Epithelial cell of proximal tubule (primary cell): Measurements from ENCODE around the gene SOCS4. TPM values are rescaled to one million over a fixed set of nuclear protein-coding genes. Genes with fewer than 3 reads are reported as not detected.
"Not testable (repeated sequence)": the region's sequence is repeated elsewhere in the genome, so short reads cannot be mapped to it uniquely, and the experiment has no call there.

ENCODE experiments used
- DNase-seq: peaks from one replicate; pipeline ENCODE4 v3.0.0-alpha.2; 2011; ENCODE audit warnings: low read depth
- H3K4me3 ChIP-seq: 2 replicates; pipeline ENCODE4 v1.5.1; 2011; ENCODE audit warnings: low read depth, mild to moderate bottlenecking, low read length
- CTCF ChIP-seq: conservative IDR thresholded peaks from 2 replicates; pipeline ENCODE4 v1.5.1; 2012; ENCODE audit warnings: low read depth, mild to moderate bottlenecking, low read length
- total RNA-seq: library from RNA; depleted of rRNA; stranded (reverse); fragments of >200 nt; gene quantifications from 2 replicates; pipeline ENCODE4 v1.2.3, GENCODE V29; 2015

SOCS4 gene
- total RNA-seq, 1 donor from 2014 or later: 13.0 TPM

- no peak for TF ChIP-seq CTCF
- no peak for DNase-seq
- no peak overlapping the region for H3K4me3 ChIP-seq
Observed at GRCh38 chr14:55062517-55063351, 35.7 kb downstream of the SOCS4 start.

- H3K4me3 ChIP-seq, DNase-seq: not testable (repeated sequence)
Observed at GRCh38 chr14:55064896-55065295, 37.9 kb downstream of the SOCS4 start.

GRCh38 chr14:55065411-55065810 lies 38.4 kb downstream of the SOCS4 start:
- no peak overlapping the region for H3K4me3 ChIP-seq
- DNase-seq: no peak
- no peak for TF ChIP-seq CTCF

GRCh38 chr14:55066223-55066622 lies 39.2 kb downstream of the SOCS4 start:
- no peak overlapping the region for H3K4me3 ChIP-seq
- no peak for DNase-seq
- no peak for TF ChIP-seq CTCF

- TF ChIP-seq CTCF: no peak
- H3K4me3 ChIP-seq: no peak overlapping the region
- no peak for DNase-seq
Observed at GRCh38 chr14:55070981-55071411, 44.0 kb downstream of the SOCS4 start.

GRCh38 chr14:55071870-55072640 lies 45.0 kb downstream of the SOCS4 start:
- TF ChIP-seq CTCF: no peak
- H3K4me3 ChIP-seq: peak overlapping the region; percentile 23
- peak; percentile 95 for DNase-seq

GRCh38 chr14:55073856-55074255 lies 46.8 kb downstream of the SOCS4 start:
- TF ChIP-seq CTCF: no peak
- no peak overlapping the region for H3K4me3 ChIP-seq
- DNase-seq: no peak
